ENCODE data around the gene FBXW8.

GRCh38 chr12:117028254-117028653 is 117.5 kb downstream of the FBXW8 start:
- TF ChIP-seq EZH2 (IDR thresholded peaks at IDR 0.05; ENCODE audit: borderline replicate concordance) (no peak), CTCF (IDR thresholded peaks at IDR 0.05; ENCODE audit: poor library complexity) (no peak)
